Left ventricle myocardium inferior (tissue), 1 donor: ENCODE measurements around the gene ZFHX2. TPM values are rescaled to one million over a fixed set of nuclear protein-coding genes. Genes with fewer than 3 reads are reported as not detected.

Source experiments
- DNase-seq: peaks from one replicate; pipeline ENCODE4 v3.0.0-alpha.2; 2020
- H3K27ac ChIP-seq: fragments of 200-600 bp; replicated peaks from 2 replicates; pipeline ENCODE4 v1.8.0; 2021
- H3K27me3 ChIP-seq: fragments of 200-600 bp; 2 replicates; pipeline ENCODE4 v1.8.0; 2021; ENCODE audit warnings: low read depth
- H3K36me3 ChIP-seq: fragments of 200-600 bp; 2 replicates; pipeline ENCODE4 v1.8.0; 2021
- H3K4me1 ChIP-seq: fragments of 200-600 bp; 2 replicates; pipeline ENCODE4 v1.8.0; 2021
- H3K4me3 ChIP-seq: fragments of 200-600 bp; 2 replicates; pipeline ENCODE4 v1.8.0; 2021; ENCODE audit warnings: mild to moderate bottlenecking, moderate library complexity
- H3K9me3 ChIP-seq: fragments of 200-600 bp; replicated peaks from 2 replicates; pipeline ENCODE4 v1.8.0; 2021
- intact Hi-C: fragments of 100-400 bp; cut with micrococcal nuclease; formaldehyde crosslinking; loops from one replicate; pipeline ENCODE4 v1.11.0; 2022
- total RNA-seq: library from RNA; stranded (reverse); fragmentation: NEBNext Ultra II Directional; extraction: Animal tissue kit (Norgen Biotek cat#: 25700); gene quantifications from one replicate; pipeline ENCODE4 v1.2.1, GENCODE V29; 2021
- TF ChIP-seq, protein P1 (sequence below): fragments of 200-600 bp; IDR thresholded peaks from 2 replicates; pipeline ENCODE4 v1.8.0; 2021; ENCODE audit warnings: antibody characterized with exemption, mild to moderate bottlenecking, borderline replicate concordance
- donor health status: DM: no; HTN: yes; CAD: no; lungs with severe emphysema.

The ZFHX2 gene
- total RNA-seq, 1 donor from 2014 or later = 0.74 TPM

DNA sequence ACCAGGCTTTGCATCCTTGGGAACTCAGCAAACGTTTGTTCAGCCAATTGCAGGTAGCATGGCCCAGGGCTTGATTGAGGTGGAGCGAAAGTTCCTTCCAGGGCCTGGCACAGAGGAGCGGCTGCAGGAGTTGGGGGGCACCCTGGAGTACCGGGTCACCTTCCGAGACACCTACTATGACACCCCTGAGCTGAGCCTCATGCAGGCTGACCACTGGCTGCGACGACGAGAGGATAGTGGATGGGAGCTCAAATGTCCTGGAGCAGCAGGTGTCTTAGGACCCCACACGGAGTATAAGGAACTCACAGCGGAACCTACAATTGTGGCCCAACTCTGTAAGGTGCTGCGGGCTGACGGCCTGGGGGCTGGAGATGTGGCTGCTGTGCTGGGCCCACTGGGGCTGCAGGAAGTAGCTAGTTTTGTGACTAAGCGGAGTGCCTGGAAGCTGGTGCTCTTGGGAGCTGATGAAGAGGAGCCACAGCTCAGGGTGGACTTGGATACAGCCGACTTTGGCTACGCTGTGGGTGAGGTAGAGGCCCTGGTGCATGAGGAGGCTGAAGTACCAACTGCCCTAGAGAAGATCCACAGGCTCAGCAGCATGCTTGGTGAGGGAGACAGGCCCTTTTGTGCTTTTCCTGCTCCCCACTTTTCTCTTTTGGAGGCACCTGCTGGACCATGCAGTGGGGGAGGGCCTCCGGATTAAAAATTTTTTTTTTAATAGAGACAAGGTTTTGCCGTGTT, 5.3 kb upstream of the ZFHX2 start:
- intact Hi-C loops = no loop called here
- no peaks in the 10 kb centered on the region for H3K9me3 ChIP-seq
- H3K4me1 ChIP-seq = peaks cover 38% of the 10 kb centered on the region
- H3K4me3 ChIP-seq = peak overlapping the region; percentile 80
- TF ChIP-seq, protein P1, sequence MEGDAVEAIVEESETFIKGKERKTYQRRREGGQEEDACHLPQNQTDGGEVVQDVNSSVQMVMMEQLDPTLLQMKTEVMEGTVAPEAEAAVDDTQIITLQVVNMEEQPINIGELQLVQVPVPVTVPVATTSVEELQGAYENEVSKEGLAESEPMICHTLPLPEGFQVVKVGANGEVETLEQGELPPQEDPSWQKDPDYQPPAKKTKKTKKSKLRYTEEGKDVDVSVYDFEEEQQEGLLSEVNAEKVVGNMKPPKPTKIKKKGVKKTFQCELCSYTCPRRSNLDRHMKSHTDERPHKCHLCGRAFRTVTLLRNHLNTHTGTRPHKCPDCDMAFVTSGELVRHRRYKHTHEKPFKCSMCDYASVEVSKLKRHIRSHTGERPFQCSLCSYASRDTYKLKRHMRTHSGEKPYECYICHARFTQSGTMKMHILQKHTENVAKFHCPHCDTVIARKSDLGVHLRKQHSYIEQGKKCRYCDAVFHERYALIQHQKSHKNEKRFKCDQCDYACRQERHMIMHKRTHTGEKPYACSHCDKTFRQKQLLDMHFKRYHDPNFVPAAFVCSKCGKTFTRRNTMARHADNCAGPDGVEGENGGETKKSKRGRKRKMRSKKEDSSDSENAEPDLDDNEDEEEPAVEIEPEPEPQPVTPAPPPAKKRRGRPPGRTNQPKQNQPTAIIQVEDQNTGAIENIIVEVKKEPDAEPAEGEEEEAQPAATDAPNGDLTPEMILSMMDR = no peak
- peaks cover 20% of the 10 kb centered on the region for H3K36me3 ChIP-seq
- H3K27ac ChIP-seq = peak overlapping the region; percentile 97
- DNase-seq = no peak
- no peaks in the 10 kb centered on the region for H3K27me3 ChIP-seq

DNA sequence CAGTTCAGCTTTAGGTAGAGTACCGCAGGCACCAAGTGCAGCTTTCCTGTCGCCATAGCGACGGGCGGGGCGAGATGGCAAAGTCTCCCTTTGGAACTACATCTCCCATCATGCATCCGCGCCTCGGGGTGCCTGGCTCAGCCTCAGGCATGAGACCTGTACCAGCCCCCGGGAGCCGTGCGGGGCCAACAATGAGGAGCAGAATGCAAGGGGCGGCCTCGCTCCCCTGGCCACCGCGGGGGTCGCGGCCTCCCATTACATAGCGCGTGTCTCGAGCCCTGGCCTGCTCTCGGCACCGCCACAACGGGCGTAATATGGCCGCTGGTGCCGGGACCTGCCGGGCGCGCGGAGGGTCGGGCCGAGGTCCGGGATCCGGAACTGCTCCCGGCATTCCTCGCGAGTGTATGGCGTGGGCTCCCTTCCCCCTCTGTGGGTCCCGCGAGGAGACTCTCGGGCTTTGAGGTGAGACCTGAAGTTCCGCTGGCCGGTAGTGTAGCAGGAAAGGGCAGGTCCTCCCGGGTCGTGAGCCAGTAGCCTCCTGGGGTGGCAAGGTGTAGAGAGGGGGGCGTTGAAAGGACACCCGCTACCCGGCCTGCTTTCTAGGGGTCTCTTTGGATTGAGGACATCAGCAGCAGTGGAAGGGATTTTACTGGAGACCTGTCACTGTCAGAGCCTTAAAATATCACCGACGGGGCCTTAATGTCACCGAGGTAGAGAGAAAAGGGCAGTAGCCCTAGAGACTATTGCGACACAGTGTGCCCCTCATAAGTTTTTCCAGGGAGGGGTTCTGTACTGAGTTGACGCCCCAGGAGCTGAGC, 4.5 kb upstream of the ZFHX2 start, which contains the start of gene THTPA:
THTPA (plus strand) TSS at position 390 of the 818 bp plus-strand sequence. CDS start 487 bp downstream, outside the sequence.
- Histone ChIP-seq H3K36me3 (peaks cover 13% of the 10 kb centered on the region), H3K4me1 (peaks cover 44% of the 10 kb centered on the region), H3K4me3 (peak within 1 kb of the TSS; percentile 80), H3K27ac (peak within 1 kb of the TSS; percentile 97), H3K9me3 (no peaks in the 10 kb centered on the region), H3K27me3 (no peaks in the 10 kb centered on the region)
- TF ChIP-seq, protein P1 = no peak
- peak; percentile 94 for DNase-seq
- intact Hi-C loops = no loop called here

DNA sequence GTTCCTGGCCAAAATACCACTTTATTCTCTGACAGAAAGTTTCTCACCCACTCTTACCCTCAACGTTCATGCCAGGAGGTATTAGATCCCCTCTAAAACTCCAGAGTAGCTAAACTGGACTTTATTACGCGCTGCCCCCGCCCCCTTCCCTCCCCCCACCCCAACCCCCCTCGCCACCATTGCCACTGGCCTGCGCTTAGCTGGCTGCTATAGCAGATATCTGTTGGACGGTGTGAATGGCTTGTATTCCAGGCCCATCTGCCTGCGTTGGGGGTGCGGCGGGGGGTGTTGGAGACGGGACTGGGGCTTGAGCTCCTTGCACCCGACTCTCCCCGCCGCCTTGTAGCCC, 3.9 kb upstream of the ZFHX2 start:
- TF ChIP-seq, protein P1 = no peak
- no peaks in the 10 kb centered on the region for H3K27me3 ChIP-seq
- peak overlapping the region; percentile 97 for H3K27ac ChIP-seq
- H3K4me3 ChIP-seq = peak overlapping the region; percentile 80
- intact Hi-C loops = no loop called here
- H3K9me3 ChIP-seq = no peaks in the 10 kb centered on the region
- H3K36me3 ChIP-seq = peaks cover 11% of the 10 kb centered on the region
- no peak for DNase-seq
- H3K4me1 ChIP-seq = peaks cover 50% of the 10 kb centered on the region

DNA sequence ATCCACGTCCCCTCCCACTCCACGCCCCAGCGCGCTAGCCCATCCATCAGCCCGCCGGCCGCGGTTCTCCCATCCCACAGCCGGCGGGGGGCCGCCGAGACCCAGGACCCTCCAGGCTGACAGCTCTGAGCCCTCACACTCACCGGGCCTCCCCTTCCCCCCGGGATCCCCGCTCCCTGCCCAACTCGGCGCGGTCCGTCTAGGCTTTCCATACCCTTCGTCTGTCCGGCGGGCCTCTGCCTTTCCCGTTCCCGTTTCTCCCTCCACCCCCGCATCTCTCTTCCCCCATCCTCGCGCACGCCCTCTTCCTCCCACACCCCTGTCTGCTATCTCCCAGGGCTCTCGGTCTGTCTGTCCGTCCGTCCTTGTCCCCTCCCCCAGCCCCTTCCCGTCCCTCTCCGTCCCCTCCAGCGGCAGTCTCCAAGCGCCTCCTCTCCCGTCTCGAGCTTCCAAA, 726 bp downstream of the ZFHX2 start:
- DNase-seq = peak; percentile 50
- intact Hi-C loops = no loop called here

More for the DNA sequence above, 726 bp downstream of the ZFHX2 start:
- peak overlapping the region; percentile 77 for H3K4me3 ChIP-seq
- no peaks in the 10 kb centered on the region for H3K36me3 ChIP-seq
- H3K9me3 ChIP-seq = no peaks in the 10 kb centered on the region
- H3K27me3 ChIP-seq = peaks cover 7% of the 10 kb centered on the region
- H3K4me1 ChIP-seq = peaks cover 37% of the 10 kb centered on the region
- TF ChIP-seq, protein P1 = no peak
- peak overlapping the region; percentile 59 for H3K27ac ChIP-seq
